Right forelimb (tissue), 1 donor: ENCODE data around the gene LONP2.
"Not testable (repeated sequence)": the region's sequence is repeated elsewhere in the genome, so short reads cannot be mapped to it uniquely, and the experiment has no call there.

ENCODE experiments used
- DNase-seq: peaks from one replicate; pipeline ENCODE4 v3.0.0-alpha.2; 2018

The LONP2 gene

GRCh38 chr16:48402547-48402946, 158.4 kb downstream of the LONP2 start:
- DNase-seq: not testable (repeated sequence)

GRCh38 chr16:48405153-48405552, 161.1 kb downstream of the LONP2 start:
- no peak for DNase-seq

- no peak for DNase-seq
Measured at GRCh38 chr16:48405907-48406306, 161.8 kb downstream of the LONP2 start.
